ENCODE data around the gene GSG1L2. TPM values are rescaled to one million over a fixed set of nuclear protein-coding genes. Genes with fewer than 3 reads are reported as not detected.

Gene GSG1L2
- total RNA-seq, 2 donors from 2014 or later: not detected

GRCh38 chr17:9760266-9760665 is 61.6 kb downstream of the GSG1L2 start:
- no peaks in the 10 kb centered on the region for H3K27me3 ChIP-seq (replicated peaks; ENCODE audit: insufficient read depth)
- no peaks in the 10 kb centered on the region for H3K36me3 ChIP-seq
- 93% methylated on average over 1 of the region's 1 CpG for WGBS
- H3K4me1 ChIP-seq (replicated peaks): no peaks in the 10 kb centered on the region
- no peak overlapping the region for H3K27ac ChIP-seq
- no peaks in the 10 kb centered on the region for H3K9me3 ChIP-seq
- no peak for DNase-seq (ENCODE audit: low spot score)
- intact Hi-C loops (cut with DNase I): no loop called here
- TF ChIP-seq, protein P1, sequence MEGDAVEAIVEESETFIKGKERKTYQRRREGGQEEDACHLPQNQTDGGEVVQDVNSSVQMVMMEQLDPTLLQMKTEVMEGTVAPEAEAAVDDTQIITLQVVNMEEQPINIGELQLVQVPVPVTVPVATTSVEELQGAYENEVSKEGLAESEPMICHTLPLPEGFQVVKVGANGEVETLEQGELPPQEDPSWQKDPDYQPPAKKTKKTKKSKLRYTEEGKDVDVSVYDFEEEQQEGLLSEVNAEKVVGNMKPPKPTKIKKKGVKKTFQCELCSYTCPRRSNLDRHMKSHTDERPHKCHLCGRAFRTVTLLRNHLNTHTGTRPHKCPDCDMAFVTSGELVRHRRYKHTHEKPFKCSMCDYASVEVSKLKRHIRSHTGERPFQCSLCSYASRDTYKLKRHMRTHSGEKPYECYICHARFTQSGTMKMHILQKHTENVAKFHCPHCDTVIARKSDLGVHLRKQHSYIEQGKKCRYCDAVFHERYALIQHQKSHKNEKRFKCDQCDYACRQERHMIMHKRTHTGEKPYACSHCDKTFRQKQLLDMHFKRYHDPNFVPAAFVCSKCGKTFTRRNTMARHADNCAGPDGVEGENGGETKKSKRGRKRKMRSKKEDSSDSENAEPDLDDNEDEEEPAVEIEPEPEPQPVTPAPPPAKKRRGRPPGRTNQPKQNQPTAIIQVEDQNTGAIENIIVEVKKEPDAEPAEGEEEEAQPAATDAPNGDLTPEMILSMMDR (IDR thresholded peaks at IDR 0.05): no peak
- TF ChIP-seq POLR2A (IDR thresholded peaks at IDR 0.05): no peak
- TF ChIP-seq POLR2AphosphoS5 (IDR thresholded peaks at IDR 0.05): no peak
- no peak overlapping the region for H3K4me3 ChIP-seq

DNA sequence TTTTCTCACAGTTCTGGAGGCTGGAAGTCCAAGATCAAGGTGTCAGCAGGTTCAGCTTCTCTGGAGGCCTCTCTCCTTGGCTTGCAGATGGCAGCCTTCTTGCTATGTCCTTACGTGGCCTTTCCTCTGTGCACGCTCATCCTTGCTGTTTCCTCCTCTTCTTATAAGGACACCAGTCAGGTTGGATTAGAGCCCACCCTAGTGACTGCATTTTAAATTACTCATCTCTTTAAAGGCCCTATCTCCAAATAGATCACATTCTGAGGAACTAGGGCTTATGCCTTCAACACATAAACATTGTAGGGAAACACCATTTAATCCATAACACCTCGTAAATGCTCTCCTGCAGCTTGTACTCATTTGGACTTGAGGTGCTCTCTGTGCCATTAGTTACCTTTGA is 66.8 kb downstream of the GSG1L2 start:
- TF ChIP-seq, protein P1 (IDR thresholded peaks at IDR 0.05): no peak
- no peak for TF ChIP-seq POLR2AphosphoS5 (IDR thresholded peaks at IDR 0.05)
- TF ChIP-seq POLR2A (IDR thresholded peaks at IDR 0.05): no peak
- no peak overlapping the region for H3K4me3 ChIP-seq
- DNase-seq (ENCODE audit: low spot score): no peak
- H3K27ac ChIP-seq: no peak overlapping the region
- intact Hi-C loops (cut with DNase I): no loop called here
- H3K36me3 ChIP-seq: no peaks in the 10 kb centered on the region
- WGBS: 47% methylated on average over 3 of the region's 3 CpGs
- H3K27me3 ChIP-seq (replicated peaks; ENCODE audit: insufficient read depth): no peaks in the 10 kb centered on the region
- no peaks in the 10 kb centered on the region for H3K9me3 ChIP-seq
- no peaks in the 10 kb centered on the region for H3K4me1 ChIP-seq (replicated peaks)

Other genes starting within 250 kb of the GSG1L2 start
- gene STX8, start 246.3 kb downstream of the GSG1L2 start, total RNA-seq: 10 to 100 TPM; 46.6 to 72.4 TPM
- gene CFAP52, start 245.4 kb downstream of the GSG1L2 start, total RNA-seq: 1 to 10 TPM in 1 of 2 donors, not detected in 1; 1.7 TPM
- 10 to 100 TPM; 28.2 to 33.2 TPM for gene USP43, start 176.6 kb downstream of the GSG1L2 start, total RNA-seq
- not detected for gene DHRS7C, start 30.5 kb downstream of the GSG1L2 start, total RNA-seq
- 1 to 10 TPM in 1 of 2 donors, under 1 TPM in 1; 0.34 to 1.5 TPM for gene GLP2R, start 3.8 kb upstream of the GSG1L2 start, total RNA-seq
- gene RCVRN, start 83.2 kb upstream of the GSG1L2 start, total RNA-seq: under 1 TPM in 1 of 2 donors, not detected in 1; 0.23 TPM